Activated CD4-positive, CD25-positive, alpha-beta regulatory T cell (primary cell): ENCODE data around the gene SLC12A4.

ENCODE experiments used
- DNase-seq, 4 experiments: peaks; one replicate each; lab custom pipeline; 2025; lab: John Stamatoyannopoulos, UW

The SLC12A4 gene

GRCh38 chr16:67963292-67963661 lies 5.2 kb downstream of the SLC12A4 start:
- DNase-seq, result no peak

GRCh38 chr16:67962135-67962534 lies 6.3 kb downstream of the SLC12A4 start:
- no peak for DNase-seq

GRCh38 chr16:67961551-67961957 lies 6.9 kb downstream of the SLC12A4 start:
- DNase-seq, result no peak

- no peak for DNase-seq
Observed at GRCh38 chr16:67959536-67960329, 8.7 kb downstream of the SLC12A4 start.

- DNase-seq, result no peak
Observed at GRCh38 chr16:67957622-67958021, 10.8 kb downstream of the SLC12A4 start.

GRCh38 chr16:67954421-67955196 lies 13.8 kb downstream of the SLC12A4 start:
- DNase-seq, result no peak

- DNase-seq, result no peak
Observed at GRCh38 chr16:67953641-67954375, 14.6 kb downstream of the SLC12A4 start.

- no peak for DNase-seq
Observed at GRCh38 chr16:67951485-67951884, 17.0 kb downstream of the SLC12A4 start.

- DNase-seq, result no peak
Observed at GRCh38 chr16:67950335-67950843, 18.0 kb downstream of the SLC12A4 start.

- DNase-seq, result no peak
Observed at GRCh38 chr16:67949645-67950044, 18.8 kb downstream of the SLC12A4 start.

- DNase-seq, result no peak
Observed at GRCh38 chr16:67948015-67948414, 20.4 kb downstream of the SLC12A4 start.

GRCh38 chr16:67946966-67947558 lies 21.4 kb downstream of the SLC12A4 start:
- DNase-seq, result no peak

- no peak for DNase-seq
Observed at GRCh38 chr16:67946128-67946569, 22.3 kb downstream of the SLC12A4 start.

GRCh38 chr16:67945392-67945933 lies 23.0 kb downstream of the SLC12A4 start:
- no peak for DNase-seq

GRCh38 chr16:67944690-67945391 lies 23.6 kb downstream of the SLC12A4 start:
- no peak for DNase-seq

- DNase-seq, result no peak
Observed at GRCh38 chr16:67943619-67944504, 24.6 kb downstream of the SLC12A4 start, which contains the start of gene LCAT. TSS of gene LCAT (minus strand) at chr16:67944120. CDS start at chr16:67944101, 19 bp downstream.

GRCh38 chr16:67943256-67943618 lies 25.2 kb downstream of the SLC12A4 start:
- DNase-seq, result no peak

- no peak for DNase-seq
Observed at GRCh38 chr16:67942510-67943255, 25.8 kb downstream of the SLC12A4 start.

- DNase-seq, result peak in 1 of 4 experiments; percentile 21
Observed at GRCh38 chr16:67942200-67942509, 26.3 kb downstream of the SLC12A4 start.
